GM19351 (cell line): ENCODE results near the gene ZBTB7A.

Source experiments
- ATAC-seq: cut with Tn5 transposase; IDR thresholded peaks from one replicate; pipeline ENCODE4 v1.9.1; 2021; ENCODE audit warnings: mild to moderate bottlenecking, moderate library complexity; ENCODE audit not compliant: unreplicated experiment

Gene ZBTB7A

DNA sequence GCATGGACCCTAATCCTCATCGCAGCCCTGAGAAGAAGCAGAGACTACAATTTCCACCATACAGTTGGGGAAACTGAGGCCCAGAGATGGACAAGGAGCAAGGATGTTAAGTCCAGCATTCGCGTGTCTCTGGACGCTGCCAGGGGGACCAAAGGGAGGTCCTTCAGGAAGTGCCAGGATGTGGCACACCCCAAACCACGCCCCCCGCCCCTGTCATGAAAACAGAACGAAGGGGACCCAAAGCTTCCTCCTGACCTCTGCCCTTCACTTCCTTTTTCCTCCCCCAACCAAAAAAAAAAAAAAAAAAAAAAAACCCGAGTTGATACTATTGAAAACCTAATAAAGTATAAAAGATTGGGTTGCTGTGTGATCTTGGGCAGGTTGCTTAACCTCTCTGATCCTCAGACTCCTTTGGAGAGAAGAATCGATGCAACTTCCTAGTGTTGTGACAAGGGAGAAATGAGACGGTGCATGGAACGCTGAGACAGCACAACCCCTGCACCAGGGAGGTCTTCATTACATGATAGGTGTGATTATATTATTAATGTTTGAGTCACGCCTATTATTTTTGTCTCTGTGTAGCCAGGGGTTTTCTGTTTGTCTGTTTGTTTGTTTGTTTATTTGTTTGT, 2.7 kb upstream of the ZBTB7A start:
- ATAC-seq, result no peak

- no peak for ATAC-seq
Measured at GRCh38 chr19:4068047-4068966, 1.6 kb upstream of the ZBTB7A start.

- no peak for ATAC-seq
Measured at GRCh38 chr19:4067396-4068046, 822 bp upstream of the ZBTB7A start.

- ATAC-seq, result no peak
Measured at GRCh38 chr19:4066176-4066606, 508 bp downstream of the ZBTB7A start.

DNA sequence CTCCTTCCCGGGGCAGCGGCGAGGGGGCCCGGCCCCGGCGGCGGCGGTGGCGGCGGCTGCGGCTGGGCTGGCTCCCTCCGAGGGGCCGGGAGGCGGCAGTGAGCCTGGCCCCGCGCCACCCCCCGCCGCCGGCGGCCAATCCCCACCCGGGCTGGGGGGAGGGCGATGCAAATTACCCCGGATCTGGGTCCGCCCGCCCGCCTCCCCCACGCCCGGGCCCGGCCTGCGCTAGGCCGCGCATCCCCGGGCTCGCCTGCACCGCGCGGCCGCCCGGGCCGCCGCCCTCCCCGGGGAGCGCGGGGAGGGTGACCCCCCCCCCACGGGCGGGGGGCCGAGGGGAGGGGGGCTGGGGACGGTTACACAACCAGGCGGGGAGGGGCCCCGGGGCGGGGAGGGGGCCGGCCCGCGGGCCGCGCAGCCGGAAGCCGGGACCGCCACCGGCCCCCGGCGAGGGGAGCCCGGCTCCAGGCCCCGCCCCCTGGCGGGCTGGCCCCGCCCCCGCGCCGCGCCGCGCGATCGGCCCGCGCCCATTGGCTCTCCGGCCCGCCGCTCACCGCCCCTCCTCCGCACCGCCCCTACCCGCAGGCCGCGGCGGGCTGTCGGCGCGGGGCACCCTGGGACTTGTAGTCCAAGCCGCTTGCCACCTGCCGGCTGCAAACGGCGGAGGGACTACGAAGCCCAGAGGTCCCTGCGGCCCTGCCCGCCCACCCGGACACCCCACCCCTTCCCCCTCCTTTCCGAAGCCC, 1.1 kb downstream of the ZBTB7A start:
- ATAC-seq, result peak; percentile 63

- ATAC-seq, result no peak
Measured at GRCh38 chr19:4064496-4065260, 2.0 kb downstream of the ZBTB7A start.

DNA sequence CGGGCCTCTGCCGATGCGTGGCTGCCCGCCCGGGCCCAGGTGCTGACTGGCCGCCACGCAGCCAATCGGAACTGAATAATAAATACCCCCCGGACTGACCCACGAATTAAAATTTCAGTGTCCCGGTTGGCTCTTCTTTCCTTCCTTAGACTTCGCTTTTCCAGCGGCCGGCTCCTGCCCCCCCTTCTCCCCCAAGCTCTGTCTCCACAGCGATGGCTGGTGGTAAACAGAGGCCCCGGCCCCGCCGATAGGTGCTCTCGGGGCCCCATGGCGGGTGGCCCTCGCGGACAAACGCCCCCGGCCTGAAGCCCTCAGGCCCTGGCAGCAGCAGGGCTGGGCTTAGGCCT, 2.6 kb downstream of the ZBTB7A start:
- ATAC-seq, result no peak

GRCh38 chr19:4063369-4064148, 3.1 kb downstream of the ZBTB7A start:
- ATAC-seq, result no peak

DNA sequence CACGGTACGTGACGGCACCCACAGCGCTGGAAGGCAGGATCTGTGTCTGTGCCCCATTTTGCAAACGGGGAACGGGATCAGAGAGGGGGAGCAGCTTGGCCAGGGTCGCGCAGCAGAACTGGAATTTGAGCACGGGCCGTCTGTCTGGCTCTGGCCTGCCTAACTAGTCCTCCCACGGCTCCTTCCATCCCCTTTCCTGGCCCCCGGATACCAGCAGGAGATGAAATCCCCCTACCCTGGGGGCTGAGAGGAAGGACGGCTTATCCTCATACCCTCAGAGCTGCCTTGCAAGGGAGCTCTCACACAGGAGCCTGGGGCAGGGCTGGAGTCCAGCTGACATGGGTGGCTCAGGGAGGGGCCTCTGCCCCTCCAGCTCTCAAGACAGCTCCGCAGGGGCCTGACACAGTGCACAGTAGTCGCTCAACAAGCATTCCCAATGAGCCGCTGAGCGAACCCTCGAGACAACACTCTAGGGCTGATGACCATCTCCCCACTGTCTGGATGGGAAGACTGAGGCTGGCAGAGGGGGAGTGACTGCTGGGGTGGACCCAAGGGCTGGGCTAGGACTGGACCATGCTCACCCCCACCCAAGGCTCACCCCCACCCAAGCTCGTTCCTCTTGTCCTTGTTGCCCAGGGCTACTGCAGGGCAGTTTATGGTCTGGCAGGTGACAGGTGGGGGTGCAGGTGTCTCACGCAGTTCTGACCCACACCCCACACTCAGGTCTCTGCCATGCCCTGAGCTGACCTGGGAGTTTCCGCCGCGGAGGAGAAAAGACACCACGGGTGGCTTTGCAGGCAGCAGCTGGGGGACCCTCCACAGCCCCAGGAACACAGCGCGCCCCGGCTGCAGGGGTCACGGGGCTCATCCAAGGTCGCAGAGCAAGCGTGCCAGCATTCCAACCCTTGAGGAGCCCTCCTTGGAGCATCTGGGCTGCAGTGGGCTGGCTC, 4.0 kb downstream of the ZBTB7A start:
- no peak for ATAC-seq

- no peak for ATAC-seq
Measured at GRCh38 chr19:4061683-4062418, 4.8 kb downstream of the ZBTB7A start.

GRCh38 chr19:4061178-4061682, 5.5 kb downstream of the ZBTB7A start:
- ATAC-seq, result no peak

GRCh38 chr19:4060621-4061177, 6.0 kb downstream of the ZBTB7A start:
- no peak for ATAC-seq

- peak; percentile 41 for ATAC-seq
Measured at GRCh38 chr19:4059891-4060620, 6.6 kb downstream of the ZBTB7A start.

DNA sequence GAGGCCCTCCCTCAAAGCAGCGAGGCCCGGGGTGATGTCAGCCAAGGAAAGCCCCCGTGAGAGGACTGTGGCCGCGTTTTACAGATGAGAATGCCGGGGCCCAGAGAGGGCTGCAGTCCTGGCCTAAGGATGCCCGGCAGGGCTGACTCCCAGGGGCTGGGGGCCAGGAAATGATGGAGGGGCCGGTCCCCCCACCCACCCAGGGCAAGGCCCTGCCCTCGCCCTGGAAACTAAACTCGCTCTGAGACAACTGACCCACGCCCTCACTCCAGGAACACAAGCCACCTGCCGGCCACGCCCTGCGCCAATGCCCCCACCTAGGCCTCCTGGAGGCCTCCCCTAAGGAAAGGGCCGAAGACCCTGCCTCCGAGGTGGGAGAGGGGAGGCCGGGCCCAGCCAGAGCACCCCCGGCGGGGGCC, 7.2 kb downstream of the ZBTB7A start:
- no peak for ATAC-seq

- no peak for ATAC-seq
Measured at GRCh38 chr19:4058693-4059452, 7.8 kb downstream of the ZBTB7A start.
